ENCODE data around the gene ZNF185.

Gene ZNF185

DNA sequence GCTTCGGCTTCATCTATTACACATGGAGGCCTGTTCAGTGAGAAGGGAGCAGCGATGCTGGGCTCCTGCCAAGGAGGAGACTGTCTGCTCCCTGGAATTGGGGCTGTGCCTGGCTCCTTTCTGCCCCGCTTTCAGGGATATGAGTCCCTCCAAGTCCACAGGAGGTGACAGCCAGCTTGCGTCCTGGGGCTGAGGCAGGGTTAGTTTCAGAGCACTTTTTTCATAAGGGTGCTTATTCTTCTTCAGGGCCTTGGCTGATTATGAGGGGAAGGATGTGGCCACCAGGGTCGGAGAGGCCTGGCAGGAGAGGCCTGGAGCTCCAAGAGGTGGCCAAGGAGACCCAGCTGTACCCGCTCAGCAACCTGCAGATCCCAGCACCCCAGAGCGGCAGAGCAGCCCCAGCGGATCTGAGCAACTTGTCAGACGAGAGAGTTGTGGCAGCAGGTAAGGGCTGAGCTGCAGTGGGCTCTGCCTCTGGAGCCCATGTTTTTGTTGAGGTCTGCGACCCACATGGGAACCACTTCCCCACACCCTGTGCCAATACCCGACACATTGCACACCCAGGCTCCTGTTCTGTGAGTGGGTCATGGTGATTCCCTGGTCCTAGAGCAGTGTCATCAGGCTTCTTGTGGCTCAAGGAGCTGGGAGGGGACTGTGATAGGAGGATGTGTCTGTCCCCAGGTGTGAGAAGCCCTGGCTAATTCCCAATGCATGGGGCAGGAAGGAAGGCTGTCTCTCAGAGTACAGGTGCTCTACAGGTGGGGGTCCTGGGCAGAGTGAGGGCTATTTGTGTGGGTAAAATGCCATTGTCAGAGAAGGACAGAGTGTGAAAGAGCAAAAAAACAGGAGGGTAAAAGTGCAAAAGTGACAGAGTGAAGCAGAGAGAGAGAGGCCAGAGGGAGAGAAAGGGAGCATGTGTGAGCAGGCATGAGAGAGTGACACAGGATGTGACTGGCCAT is 47.4 kb downstream of the ZNF185 start:
- no peak for TF ChIP-seq HDGF (IDR thresholded peaks at IDR 0.05; ENCODE audit: borderline replicate concordance)
- TF ChIP-seq BHLHE40 (IDR thresholded peaks at IDR 0.05; ENCODE audit: borderline replicate concordance) = no peak
- TF ChIP-seq ZNF384 (IDR thresholded peaks at IDR 0.05) = no peak
- no peak for TF ChIP-seq FOXK2 (IDR thresholded peaks at IDR 0.05)
- no peak for TF ChIP-seq CTBP1 (IDR thresholded peaks at IDR 0.05; ENCODE audit: borderline replicate concordance)
- TF ChIP-seq, protein P1, sequence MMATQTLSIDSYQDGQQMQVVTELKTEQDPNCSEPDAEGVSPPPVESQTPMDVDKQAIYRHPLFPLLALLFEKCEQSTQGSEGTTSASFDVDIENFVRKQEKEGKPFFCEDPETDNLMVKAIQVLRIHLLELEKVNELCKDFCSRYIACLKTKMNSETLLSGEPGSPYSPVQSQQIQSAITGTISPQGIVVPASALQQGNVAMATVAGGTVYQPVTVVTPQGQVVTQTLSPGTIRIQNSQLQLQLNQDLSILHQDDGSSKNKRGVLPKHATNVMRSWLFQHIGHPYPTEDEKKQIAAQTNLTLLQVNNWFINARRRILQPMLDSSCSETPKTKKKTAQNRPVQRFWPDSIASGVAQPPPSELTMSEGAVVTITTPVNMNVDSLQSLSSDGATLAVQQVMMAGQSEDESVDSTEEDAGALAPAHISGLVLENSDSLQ (IDR thresholded peaks at IDR 0.05) = no peak
- TF ChIP-seq TARDBP (IDR thresholded peaks at IDR 0.05) = no peak
- TF ChIP-seq SP1 (IDR thresholded peaks at IDR 0.05) = no peak
- TF ChIP-seq NFRKB (IDR thresholded peaks at IDR 0.05) = no peak
- no peak for TF ChIP-seq LEF1 (IDR thresholded peaks at IDR 0.05; ENCODE audit: borderline replicate concordance)
- TF ChIP-seq FOXA1 (IDR thresholded peaks at IDR 0.05) = no peak
- DNase-seq (ENCODE audit: extremely low spot score) = no peak
- ChIA-PET POLR2A (no interaction called here), CTCF (no interaction called here)

DNA sequence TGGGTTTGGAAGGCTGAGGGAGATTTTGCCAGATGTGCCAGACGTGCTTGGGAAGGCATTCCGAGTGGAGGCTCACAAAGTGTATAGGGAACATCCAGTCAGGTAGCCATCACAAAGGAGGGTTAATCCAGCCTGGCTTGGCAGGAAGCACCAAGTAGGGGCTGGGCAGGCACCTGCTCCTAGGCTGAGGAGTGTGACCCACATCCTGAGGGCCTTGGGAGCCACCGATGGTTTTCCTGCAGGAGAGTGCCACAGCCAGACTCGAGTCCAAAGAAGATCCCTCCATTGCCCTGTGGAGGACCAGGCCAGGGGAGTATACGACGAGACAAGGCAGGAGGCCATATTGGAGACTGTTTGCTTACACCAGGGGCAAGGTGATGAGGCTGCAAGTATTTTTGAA is 48.8 kb downstream of the ZNF185 start:
- POLR2A ChIA-PET = no interaction called here
- no peak for DNase-seq (ENCODE audit: extremely low spot score)
- TF ChIP-seq CTBP1 (IDR thresholded peaks at IDR 0.05; ENCODE audit: borderline replicate concordance) = no peak
- TF ChIP-seq NFRKB (IDR thresholded peaks at IDR 0.05) = no peak
- TF ChIP-seq TARDBP (IDR thresholded peaks at IDR 0.05) = no peak
- TF ChIP-seq FOXA1 (IDR thresholded peaks at IDR 0.05) = no peak
- no peak for TF ChIP-seq ZNF384 (IDR thresholded peaks at IDR 0.05)
- no peak for TF ChIP-seq SUZ12 (IDR thresholded peaks at IDR 0.05)
- no peak for TF ChIP-seq BHLHE40 (IDR thresholded peaks at IDR 0.05; ENCODE audit: borderline replicate concordance)
- TF ChIP-seq FOXK2 (IDR thresholded peaks at IDR 0.05) = no peak
- no peak for TF ChIP-seq L3MBTL2 (conservative IDR thresholded peaks at IDR 0.05)
- TF ChIP-seq, protein P1 (IDR thresholded peaks at IDR 0.05) = no peak
- no peak for TF ChIP-seq FOXM1 (IDR thresholded peaks at IDR 0.05; ENCODE audit: borderline replicate concordance)
- no peak for TF ChIP-seq SP1 (IDR thresholded peaks at IDR 0.05)
- TF ChIP-seq ELF4 (IDR thresholded peaks at IDR 0.05) = no peak
- no peak for TF ChIP-seq LEF1 (IDR thresholded peaks at IDR 0.05; ENCODE audit: borderline replicate concordance)
- TF ChIP-seq HDGF (IDR thresholded peaks at IDR 0.05; ENCODE audit: borderline replicate concordance) = no peak
- no peak for TF ChIP-seq ARNT (IDR thresholded peaks at IDR 0.05)
- CTCF ChIA-PET = no interaction called here

Measured in HEK293T (cell line).